Measurements from ENCODE around the gene GVQW3.

The GVQW3 gene

GRCh38 chr11:76445121-76446084 is 64.3 kb downstream of the GVQW3 start:
- peak; percentile 49 for DNase-seq (ENCODE audit: low read depth)

GRCh38 chr11:76448506-76448905 is 67.4 kb downstream of the GVQW3 start:
- DNase-seq (ENCODE audit: low read depth), result no peak

GRCh38 chr11:76453248-76453647 is 72.1 kb downstream of the GVQW3 start:
- DNase-seq (ENCODE audit: low read depth), result no peak

- DNase-seq (ENCODE audit: low read depth), result no peak
Measured at GRCh38 chr11:76455331-76455730, 74.2 kb downstream of the GVQW3 start.

GRCh38 chr11:76455931-76456330 is 74.8 kb downstream of the GVQW3 start:
- DNase-seq (ENCODE audit: low read depth), result no peak

GRCh38 chr11:76456571-76456970 is 75.4 kb downstream of the GVQW3 start:
- DNase-seq (ENCODE audit: low read depth), result no peak
